Adrenal gland (tissue), 5 donors: ENCODE data around the gene TOLLIP.
"Not testable (repeated sequence)": the region's sequence is repeated elsewhere in the genome, so short reads cannot be mapped to it uniquely, and the experiment has no call there.

ENCODE experiments used
- POLR2A ChIP-seq, 2 donors: fragments of 450-650 bp; IDR thresholded peaks; one replicate each; pipeline ENCODE4 v1.6.1; 2017; ENCODE audit warnings: antibody characterized with exemption in 2 of 2, mild to moderate bottlenecking in 2 of 2, moderate library complexity in 1 of 2
- TF ChIP-seq, protein P1 (sequence below), 6 experiments: fragments of 450-650 bp in 4 of 6; fragments of 200-600 bp in 2 of 6; sonication (generic) in 1 of 6; IDR thresholded peaks; 1 replicate in 5 of 6; 2 replicates in 1 of 6; pipeline versions ENCODE4 v1.5.1 to v1.8.0; 2016 to 2021; ENCODE audit warnings: antibody characterized with exemption in 6 of 6, mild to moderate bottlenecking in 2 of 6, moderate library complexity in 1 of 6
- donor health status: DM: no; HTN: no; CAD: no.

DNA sequence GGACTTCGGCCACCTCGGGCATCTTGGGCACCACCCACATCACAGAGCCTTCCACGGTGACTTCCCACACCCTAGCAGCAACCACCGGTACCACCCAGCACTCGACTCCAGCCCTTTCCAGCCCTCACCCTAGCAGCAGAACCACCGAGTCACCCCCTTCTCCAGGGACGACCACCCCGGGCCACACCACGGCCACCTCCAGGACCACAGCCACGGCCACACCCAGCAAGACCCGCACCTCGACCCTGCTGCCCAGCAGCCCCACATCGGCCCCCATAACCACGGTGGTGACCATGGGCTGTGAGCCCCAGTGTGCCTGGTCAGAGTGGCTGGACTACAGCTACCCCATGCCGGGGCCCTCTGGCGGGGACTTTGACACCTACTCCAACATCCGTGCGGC is 65.9 kb downstream of the TOLLIP start:
- TF ChIP-seq, protein P1, sequence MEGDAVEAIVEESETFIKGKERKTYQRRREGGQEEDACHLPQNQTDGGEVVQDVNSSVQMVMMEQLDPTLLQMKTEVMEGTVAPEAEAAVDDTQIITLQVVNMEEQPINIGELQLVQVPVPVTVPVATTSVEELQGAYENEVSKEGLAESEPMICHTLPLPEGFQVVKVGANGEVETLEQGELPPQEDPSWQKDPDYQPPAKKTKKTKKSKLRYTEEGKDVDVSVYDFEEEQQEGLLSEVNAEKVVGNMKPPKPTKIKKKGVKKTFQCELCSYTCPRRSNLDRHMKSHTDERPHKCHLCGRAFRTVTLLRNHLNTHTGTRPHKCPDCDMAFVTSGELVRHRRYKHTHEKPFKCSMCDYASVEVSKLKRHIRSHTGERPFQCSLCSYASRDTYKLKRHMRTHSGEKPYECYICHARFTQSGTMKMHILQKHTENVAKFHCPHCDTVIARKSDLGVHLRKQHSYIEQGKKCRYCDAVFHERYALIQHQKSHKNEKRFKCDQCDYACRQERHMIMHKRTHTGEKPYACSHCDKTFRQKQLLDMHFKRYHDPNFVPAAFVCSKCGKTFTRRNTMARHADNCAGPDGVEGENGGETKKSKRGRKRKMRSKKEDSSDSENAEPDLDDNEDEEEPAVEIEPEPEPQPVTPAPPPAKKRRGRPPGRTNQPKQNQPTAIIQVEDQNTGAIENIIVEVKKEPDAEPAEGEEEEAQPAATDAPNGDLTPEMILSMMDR (IDR thresholded peaks at IDR 0.05) = not testable (repeated sequence)
- not testable (repeated sequence) for TF ChIP-seq POLR2A (IDR thresholded peaks at IDR 0.05)
